Prostate gland (tissue), 2 donors: Measurements from ENCODE around the gene FRMD1. TPM values are rescaled to one million over a fixed set of nuclear protein-coding genes. Genes with fewer than 3 reads are reported as not detected.

Source experiments
- DNase-seq: peaks from one replicate; pipeline ENCODE4 v3.0.0-alpha.2; 2019; ENCODE audit warnings: low spot score
- H3K27ac ChIP-seq, 2 donors: fragments of 200-600 bp; sonication (generic); 2 replicates each; pipeline ENCODE4 v1.5.1; 2017 to 2019
- H3K27me3 ChIP-seq: fragments of 200-600 bp; sonication (generic); replicated peaks from 2 replicates; pipeline ENCODE4 v1.5.1; 2019; ENCODE audit not compliant: insufficient read depth
- H3K36me3 ChIP-seq, 2 donors: fragments of 200-600 bp; sonication (generic); 1 replicate in 1 of 2; 2 replicates in 1 of 2; pipeline versions ENCODE4 v1.5.1 to v1.8.1; 2017 to 2019
- H3K4me1 ChIP-seq: fragments of 200-600 bp; sonication (generic); replicated peaks from 2 replicates; pipeline ENCODE4 v1.5.1; 2019
- H3K4me3 ChIP-seq, 2 donors: fragments of 200-600 bp; sonication (generic); 2 replicates each; pipeline ENCODE4 v1.5.1; 2017 to 2019
- H3K9me3 ChIP-seq: fragments of 200-600 bp; sonication (generic); 2 replicates; pipeline ENCODE4 v1.5.1; 2017
- CTCF ChIP-seq, 4 experiments: fragments of 200-600 bp in 2 of 4; fragments of 450-650 bp in 2 of 4; sonication (generic) in 2 of 4; IDR thresholded peaks; 1 replicate in 3 of 4; 2 replicates in 1 of 4; pipeline ENCODE4 v1.5.1; 2016 to 2019; ENCODE audit warnings: antibody characterized with exemption in 4 of 4, mild to moderate bottlenecking in 2 of 4, moderate library complexity in 2 of 4
- POLR2A ChIP-seq: fragments of 450-650 bp; IDR thresholded peaks from one replicate; pipeline ENCODE4 v1.6.1; 2016; ENCODE audit warnings: antibody characterized with exemption, mild to moderate bottlenecking
- POLR2AphosphoS5 ChIP-seq: sonication (generic); formaldehyde crosslinking; IDR thresholded peaks from one replicate; pipeline ENCODE4 v1.6.1; 2017; ENCODE audit warnings: antibody characterized with exemption
- whole genome bisulfite sequencing: methylation state at CpG from one replicate; pipeline ENCODE4 v1.1.5; 2018; 5-methylcytosine and 5-hydroxymethylcytosine counted together
- intact Hi-C: fragments of 100-400 bp; cut with DNase I; formaldehyde crosslinking; loops from one replicate; pipeline ENCODE4 v1.14.2; 2022
- total RNA-seq, 2 donors: library from RNA; depleted of rRNA; stranded (reverse); fragments of >200 nt; gene quantifications; one replicate each; pipeline ENCODE4 v1.1.0, GENCODE V29; 2016

FRMD1 gene
- total RNA-seq, 2 donors from 2014 or later, result 0.18 to 2.2 TPM

GRCh38 chr6:168047841-168048723 lies 30.9 kb downstream of the FRMD1 start:
- H3K9me3 ChIP-seq, result no peaks in the 10 kb centered on the region
- no peak for TF ChIP-seq POLR2AphosphoS5
- TF ChIP-seq CTCF (IDR thresholded peaks at IDR 0.05), result no peak
- no peak for TF ChIP-seq POLR2A
- WGBS, result 87% methylated on average over 31 of the region's 31 CpGs
- H3K27ac ChIP-seq, result no peak overlapping the region
- no peak for DNase-seq
- H3K27me3 ChIP-seq, result no peaks in the 10 kb centered on the region
- no peaks in the 10 kb centered on the region for H3K4me1 ChIP-seq
- no peaks in the 10 kb centered on the region for H3K36me3 ChIP-seq
- intact Hi-C loops, result no loop called here
- H3K4me3 ChIP-seq, result no peak overlapping the region

- intact Hi-C loops, result no loop called here
- Histone ChIP-seq H3K27me3 (no peaks in the 10 kb centered on the region), H3K4me1 (no peaks in the 10 kb centered on the region), H3K9me3 (no peaks in the 10 kb centered on the region), H3K36me3 (no peaks in the 10 kb centered on the region), H3K27ac (no peak overlapping the region), H3K4me3 (no peak overlapping the region)
- TF ChIP-seq POLR2A (no peak), POLR2AphosphoS5 (no peak), CTCF (IDR thresholded peaks at IDR 0.05) (no peak)
- WGBS, result 91% methylated on average over 3 of the region's 3 CpGs
- no peak for DNase-seq
These were observed 32.3 kb downstream of the FRMD1 start for GRCh38 chr6:168046696-168047095.

- no peak overlapping the region for H3K27ac ChIP-seq
- intact Hi-C loops, result no loop called here
- no peak overlapping the region for H3K4me3 ChIP-seq
- no peak for DNase-seq
- no peaks in the 10 kb centered on the region for H3K9me3 ChIP-seq
- no peaks in the 10 kb centered on the region for H3K4me1 ChIP-seq
- TF ChIP-seq POLR2A (no peak), CTCF (IDR thresholded peaks at IDR 0.05) (no peak)
- H3K36me3 ChIP-seq, result no peaks in the 10 kb centered on the region
- no peaks in the 10 kb centered on the region for H3K27me3 ChIP-seq
- 61% methylated on average over 20 of the region's 20 CpGs for WGBS
These were observed 33.0 kb downstream of the FRMD1 start for GRCh38 chr6:168045706-168046620.

- DNase-seq, result no peak
- 89% methylated on average over 18 of the region's 19 CpGs for WGBS
These were observed 33.8 kb downstream of the FRMD1 start for GRCh38 chr6:168045141-168045691.

More at GRCh38 chr6:168045141-168045691, 33.8 kb downstream of the FRMD1 start:
- Histone ChIP-seq H3K4me3 (no peak overlapping the region), H3K4me1 (no peaks in the 10 kb centered on the region), H3K27me3 (no peaks in the 10 kb centered on the region), H3K36me3 (no peaks in the 10 kb centered on the region), H3K27ac (no peak overlapping the region), H3K9me3 (no peaks in the 10 kb centered on the region)
- no peak for TF ChIP-seq POLR2AphosphoS5
- TF ChIP-seq POLR2A, result no peak
- no peak for TF ChIP-seq CTCF (IDR thresholded peaks at IDR 0.05)
- intact Hi-C loops, result no loop called here
